GM19452 (cell line): ENCODE results near the gene KDM7A.

Experiments
- ATAC-seq: cut with Tn5 transposase; IDR thresholded peaks from one replicate; pipeline ENCODE4 v1.9.1; 2021; ENCODE audit not compliant: unreplicated experiment

The KDM7A gene

GRCh38 chr7:140085447-140085846, 91.3 kb downstream of the KDM7A start:
- no peak for ATAC-seq

- peak; percentile 97 for ATAC-seq
Measured at GRCh38 chr7:140084972-140085371, 91.8 kb downstream of the KDM7A start.

- ATAC-seq: no peak
Measured at GRCh38 chr7:140084142-140084655, 92.6 kb downstream of the KDM7A start.

GRCh38 chr7:140082770-140083169, 94.0 kb downstream of the KDM7A start:
- ATAC-seq: no peak

- no peak for ATAC-seq
Measured at GRCh38 chr7:140081774-140082425, 94.9 kb downstream of the KDM7A start.

GRCh38 chr7:140080919-140081318, 95.9 kb downstream of the KDM7A start:
- ATAC-seq: no peak

GRCh38 chr7:140079121-140079536, 97.7 kb downstream of the KDM7A start:
- no peak for ATAC-seq

GRCh38 chr7:140078392-140078791, 98.4 kb downstream of the KDM7A start:
- no peak for ATAC-seq

- no peak for ATAC-seq
Measured at GRCh38 chr7:140074780-140075179, 102.0 kb downstream of the KDM7A start.

GRCh38 chr7:140070546-140070945, 106.2 kb downstream of the KDM7A start:
- ATAC-seq: no peak

GRCh38 chr7:140069298-140069949, 107.4 kb downstream of the KDM7A start:
- no peak for ATAC-seq

GRCh38 chr7:140068033-140068432, 108.8 kb downstream of the KDM7A start:
- ATAC-seq: no peak

- ATAC-seq: no peak
Measured at GRCh38 chr7:140067052-140067451, 109.7 kb downstream of the KDM7A start.

- ATAC-seq: peak; percentile 92
Measured at GRCh38 chr7:140062528-140063299, 114.1 kb downstream of the KDM7A start, which contains the start of gene PARP12. Gene PARP12 (minus strand): TSS chr7:140062951. CDS start chr7:140062847, 104 bp downstream.

GRCh38 chr7:140062118-140062527, 114.7 kb downstream of the KDM7A start:
- ATAC-seq: peak; percentile 19

GRCh38 chr7:140061607-140061930, 115.2 kb downstream of the KDM7A start:
- ATAC-seq: no peak

- ATAC-seq: no peak
Measured at GRCh38 chr7:140060788-140061606, 115.8 kb downstream of the KDM7A start.

GRCh38 chr7:140060243-140060630, 116.5 kb downstream of the KDM7A start:
- no peak for ATAC-seq

- no peak for ATAC-seq
Measured at GRCh38 chr7:140059273-140060242, 117.2 kb downstream of the KDM7A start.

GRCh38 chr7:140058517-140058916, 118.3 kb downstream of the KDM7A start:
- ATAC-seq: no peak
